Measurements from ENCODE around the gene FUNDC2. TPM values are rescaled to one million over a fixed set of nuclear protein-coding genes. Genes with fewer than 3 reads are reported as not detected.

The FUNDC2 gene
- total RNA-seq, 2 donors from 2014 or later = 68.3 to 71.4 TPM

GRCh38 chrX:155086202-155086840 is 59.7 kb downstream of the FUNDC2 start:
- peak; percentile 85 for DNase-seq
- H3K4me1 Mint-ChIP-seq = no peaks in the 10 kb centered on the region
- Histone ChIP-seq H3K9ac (ENCODE audit: extremely low read depth, low read length, poor library complexity, severe bottlenecking) (no peak overlapping the region), H3K27ac (ENCODE audit: low read depth, low read length) (no peak overlapping the region), H3K4me3 (ENCODE audit: low read length) (no peak overlapping the region), H3K27me3 (ENCODE audit: control insufficient read depth, insufficient read depth, low read length, poor library complexity, severe bottlenecking) (no peaks in the 10 kb centered on the region), H3K4me1 (ENCODE audit: control insufficient read depth, insufficient read depth, low read length) (no peaks in the 10 kb centered on the region), H3K9me3 (ENCODE audit: control insufficient read depth, low read length) (no peaks in the 10 kb centered on the region), H3K36me3 (ENCODE audit: control insufficient read depth, insufficient read depth, low read length) (peaks cover 23% of the 10 kb centered on the region)
- H3K9me3 Mint-ChIP-seq = peaks cover 58% of the 10 kb centered on the region
- peaks cover 44% of the 10 kb centered on the region for H3K36me3 Mint-ChIP-seq (ENCODE audit: low read depth)
- no peak overlapping the region for H3K4me3 Mint-ChIP-seq
- H3K27ac Mint-ChIP-seq = no peak overlapping the region
- WGBS, 2 experiments (ENCODE audit: insufficient coverage in 1 of 2, insufficient read length in 1 of 2) = 88 to 100% methylated on average over 1 to 21 of the region's 24 CpGs
- TF ChIP-seq CTCF (conservative IDR thresholded peaks at IDR 0.05) = peak; percentile 75
- no peaks in the 10 kb centered on the region for H3K27me3 Mint-ChIP-seq (ENCODE audit: insufficient read depth)

- Mint-ChIP-seq H3K27ac (no peak overlapping the region), H3K9me3 (peaks cover 53% of the 10 kb centered on the region)
- H3K9ac ChIP-seq (ENCODE audit: extremely low read depth, low read length, poor library complexity, severe bottlenecking) = no peak overlapping the region
Observed at GRCh38 chrX:155086961-155087735, 60.5 kb downstream of the FUNDC2 start.

More at GRCh38 chrX:155086961-155087735, 60.5 kb downstream of the FUNDC2 start:
- Histone ChIP-seq H3K36me3 (ENCODE audit: control insufficient read depth, insufficient read depth, low read length) (peaks cover 18% of the 10 kb centered on the region), H3K4me1 (ENCODE audit: control insufficient read depth, insufficient read depth, low read length) (no peaks in the 10 kb centered on the region), H3K4me3 (ENCODE audit: low read length) (no peak overlapping the region), H3K9me3 (ENCODE audit: control insufficient read depth, low read length) (no peaks in the 10 kb centered on the region), H3K27ac (ENCODE audit: low read depth, low read length) (no peak overlapping the region), H3K27me3 (ENCODE audit: control insufficient read depth, insufficient read depth, low read length, poor library complexity, severe bottlenecking) (no peaks in the 10 kb centered on the region)
- no peak overlapping the region for H3K4me3 Mint-ChIP-seq
- no peak for TF ChIP-seq CTCF (conservative IDR thresholded peaks at IDR 0.05)
- no peaks in the 10 kb centered on the region for H3K27me3 Mint-ChIP-seq (ENCODE audit: insufficient read depth)
- H3K4me1 Mint-ChIP-seq = no peaks in the 10 kb centered on the region
- H3K36me3 Mint-ChIP-seq (ENCODE audit: low read depth) = peaks cover 43% of the 10 kb centered on the region
- DNase-seq = no peak
- WGBS, 2 experiments (ENCODE audit: insufficient coverage in 1 of 2, insufficient read length in 1 of 2) = 96 to 100% methylated on average over 5 to 26 of the region's 26 CpGs
